Sigmoid colon (tissue), 7 donors: ENCODE data around the gene COA4. TPM values are rescaled to one million over a fixed set of nuclear protein-coding genes. Genes with fewer than 3 reads are reported as not detected.

ENCODE experiments used
- DNase-seq: peaks from one replicate; pipeline ENCODE4 v3.0.0-alpha.2; 2019
- H3K27ac ChIP-seq, 4 donors: fragments of 200-600 bp; sonication (generic); one replicate each; pipeline ENCODE4 v1.5.1; 2016 to 2019; ENCODE audit warnings: mild to moderate bottlenecking in 1 of 4
- H3K27me3 ChIP-seq, 3 donors: fragments of 200-600 bp; sonication (generic); one replicate each; pipeline ENCODE4 v1.5.1; 2019; ENCODE audit warnings: mild to moderate bottlenecking in 1 of 3
- H3K36me3 ChIP-seq, 4 donors: fragments of 200-600 bp; sonication (generic); one replicate each; pipeline ENCODE4 v1.5.1; 2016 to 2019
- H3K4me1 ChIP-seq, 4 donors: fragments of 200-600 bp; sonication (generic); one replicate each; pipeline ENCODE4 v1.5.1; 2017 to 2019
- H3K4me3 ChIP-seq, 4 donors: fragments of 200-600 bp; sonication (generic); one replicate each; pipeline ENCODE4 v1.5.1; 2017 to 2019; ENCODE audit warnings: mild to moderate bottlenecking in 2 of 4, moderate library complexity in 1 of 4
- H3K9me3 ChIP-seq, 4 donors: fragments of 200-600 bp in 3 of 4; sonication (generic) in 3 of 4; one replicate each; pipeline versions ENCODE4 v1.5.1 to v1.6.1; 2013 to 2019
- CTCF ChIP-seq, 4 experiments: fragments of 450-650 bp in 3 of 4; fragments of 200-600 bp in 1 of 4; IDR thresholded peaks; one replicate each; pipeline ENCODE4 v1.5.1; 2016 to 2019; ENCODE audit warnings: antibody characterized with exemption in 4 of 4, mild to moderate bottlenecking in 3 of 4, moderate library complexity in 2 of 4
- EP300 ChIP-seq, 4 donors: sonication (generic); formaldehyde crosslinking; IDR thresholded peaks; one replicate each; pipeline ENCODE4 v1.6.1; 2017; ENCODE audit warnings: antibody characterized with exemption in 4 of 4
- POLR2A ChIP-seq, 2 donors: fragments of 450-650 bp; IDR thresholded peaks; one replicate each; pipeline ENCODE4 v1.6.1; 2016; ENCODE audit warnings: antibody characterized with exemption in 2 of 2, mild to moderate bottlenecking in 2 of 2, moderate library complexity in 2 of 2
- POLR2AphosphoS5 ChIP-seq, 4 donors: sonication (generic); formaldehyde crosslinking; IDR thresholded peaks; one replicate each; pipeline ENCODE4 v1.6.1; 2017; ENCODE audit warnings: antibody characterized with exemption in 4 of 4
- WGBS, 2 donors: extraction: QIAGEN DNeasy Blood & Tissue Kit; methylation state at CpG; one replicate each; pipeline ENCODE4 v1.1.7; 2013; 5-methylcytosine and 5-hydroxymethylcytosine counted together
- intact Hi-C: fragments of 100-400 bp; cut with DNase I; formaldehyde crosslinking; loops from one replicate; pipeline ENCODE4 v1.15.1; 2023
- polyA plus RNA-seq, 3 donors: library from polyadenylated mRNA; stranded (reverse); fragments of 200-250 nt; gene quantifications; one replicate each; pipeline ENCODE4 v1.2.3, GENCODE V29; 2013
- total RNA-seq, 4 donors: library from RNA; depleted of rRNA; stranded (reverse); fragments of >200 nt; gene quantifications; one replicate each; pipeline ENCODE4 v1.1.0, GENCODE V29; 2016
- donor health status: healthy with polysubstance abuse.
- donor health status: Bipolar disorder and iron deficiency.
- donor health status: healthy.

The COA4 gene
- 10 to 100 TPM; 64.3 to 87.4 (median 75.8) TPM for total RNA-seq
- polyA plus RNA-seq: 100 to 1,000 TPM; 114 to 117 (median 117) TPM

GRCh38 chr11:73876424-73877310 is at the start of gene COA4, which contains the start of gene PAAF1:
Gene COA4, minus strand, starts transcription at chr11:73876846. Its CDS starts 3,468 bp downstream, at chr11:73873378.
Gene PAAF1, plus strand, starts transcription at chr11:73876999. Its CDS starts 23 bp downstream, at chr11:73877022.
- DNase-seq: peak; percentile 97
- Histone ChIP-seq H3K4me1 (peaks cover 0 to 22% (median 17%) of the 10 kb centered on the region in 4 donors), H3K27me3 (no peaks in the 10 kb centered on the region), H3K4me3 (peak within 1 kb of the TSS; percentile 69 to 83 (median 76)), H3K9me3 (no peaks in the 10 kb centered on the region), H3K36me3 (peaks cover 5 to 29% (median 13%) of the 10 kb centered on the region in 4 donors), H3K27ac (peak within 1 kb of the TSS; percentile 82 to 92 (median 87))
- peak in 1 of 2 donors; percentile 38 for TF ChIP-seq POLR2A (IDR thresholded peaks at IDR 0.05)
- peak in 3 of 4 donors; percentile 62 to 84 (median 78) for TF ChIP-seq POLR2AphosphoS5 (IDR thresholded peaks at IDR 0.05)
- no peak for TF ChIP-seq CTCF (IDR thresholded peaks at IDR 0.05)
- 0% methylated on average over 57 of the region's 57 CpGs for whole genome bisulfite sequencing, 2 donors
- intact Hi-C loops: loop anchor here (2.0 to 5.0 kb wide), 2 partner anchors 89 to 116 kb away; partner anchors contain the start of genes MRPL48 and RAB6A

DNA sequence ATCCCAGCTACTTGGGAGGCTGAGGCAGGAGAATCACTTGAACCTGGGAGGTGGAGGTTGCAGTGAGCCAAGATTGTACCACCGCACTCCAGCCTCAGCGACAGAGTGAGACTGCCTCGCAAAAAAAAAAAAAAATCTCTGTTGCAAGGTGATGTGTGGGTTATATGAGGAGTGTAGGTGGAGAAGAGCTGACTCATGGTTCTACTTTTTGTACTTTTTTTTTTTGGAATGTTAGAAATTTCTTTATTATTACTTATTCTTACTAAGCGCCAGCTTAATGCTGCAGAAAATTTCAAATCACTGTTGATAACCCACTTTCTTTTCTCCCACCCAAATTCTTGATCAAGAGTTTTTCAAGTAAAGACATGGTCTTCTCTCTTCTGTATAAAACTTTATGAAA is 44.5 kb upstream of the COA4 start:
- Histone ChIP-seq H3K27me3 (no peaks in the 10 kb centered on the region), H3K4me1 (no peaks in the 10 kb centered on the region), H3K27ac (no peak overlapping the region), H3K9me3 (no peaks in the 10 kb centered on the region), H3K4me3 (no peak overlapping the region), H3K36me3 (peaks cover 0 to 89% (median 24%) of the 10 kb centered on the region in 4 donors)
- DNase-seq: no peak
- TF ChIP-seq EP300 (IDR thresholded peaks at IDR 0.05): no peak
- no peak for TF ChIP-seq CTCF (IDR thresholded peaks at IDR 0.05)
- no peak for TF ChIP-seq POLR2AphosphoS5 (IDR thresholded peaks at IDR 0.05)
- TF ChIP-seq POLR2A (IDR thresholded peaks at IDR 0.05): no peak
- WGBS, 2 donors: 96 to 97% methylated on average over 4 of the region's 4 CpGs
- intact Hi-C loops: no loop called here

DNA sequence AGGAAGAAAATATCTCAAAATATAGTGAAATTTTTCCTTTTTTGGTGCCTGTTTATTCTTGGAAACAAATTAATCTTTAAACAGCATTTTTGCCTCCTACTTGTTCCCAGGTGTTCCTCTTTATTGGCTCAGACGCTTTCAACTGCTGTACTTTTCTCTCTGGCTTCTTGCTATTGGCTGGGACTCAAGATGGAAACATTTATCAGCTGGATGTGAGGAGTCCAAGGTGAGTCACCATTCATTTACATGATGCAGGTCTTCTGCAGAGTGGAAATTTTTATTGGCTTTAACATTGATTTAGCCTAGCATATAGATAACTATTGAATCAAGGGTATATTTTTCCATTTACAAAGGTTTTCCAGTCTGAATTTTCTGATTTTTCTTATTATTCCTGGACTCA is 39.8 kb upstream of the COA4 start:
- TF ChIP-seq POLR2AphosphoS5 (IDR thresholded peaks at IDR 0.05) (no peak), EP300 (IDR thresholded peaks at IDR 0.05) (no peak)
- WGBS, 2 donors: 41 to 61% methylated on average over 1 of the region's 1 CpG
- Histone ChIP-seq H3K4me1 (no peaks in the 10 kb centered on the region), H3K27ac (no peak overlapping the region), H3K36me3 (peaks cover 3 to 96% (median 20%) of the 10 kb centered on the region in 4 donors), H3K27me3 (no peaks in the 10 kb centered on the region), H3K9me3 (no peaks in the 10 kb centered on the region), H3K4me3 (no peak overlapping the region)
- DNase-seq: no peak
- intact Hi-C loops: no loop called here

- H3K27me3 ChIP-seq: no peaks in the 10 kb centered on the region
- no peaks in the 10 kb centered on the region for H3K9me3 ChIP-seq
- no peak for TF ChIP-seq CTCF (IDR thresholded peaks at IDR 0.05)
- TF ChIP-seq POLR2A (IDR thresholded peaks at IDR 0.05): no peak
- TF ChIP-seq POLR2AphosphoS5 (IDR thresholded peaks at IDR 0.05): no peak
- TF ChIP-seq EP300 (IDR thresholded peaks at IDR 0.05): no peak
- H3K4me3 ChIP-seq: no peak overlapping the region
- H3K4me1 ChIP-seq: no peaks in the 10 kb centered on the region
- WGBS, 2 donors: 68 to 86% methylated on average over 4 of the region's 4 CpGs
- intact Hi-C loops: no loop called here
- H3K36me3 ChIP-seq: peaks cover 3 to 97% (median 14%) of the 10 kb centered on the region in 4 donors
- no peak overlapping the region for H3K27ac ChIP-seq
- DNase-seq: no peak
Measured at GRCh38 chr11:73914284-73914683, 37.6 kb upstream of the COA4 start.

DNA sequence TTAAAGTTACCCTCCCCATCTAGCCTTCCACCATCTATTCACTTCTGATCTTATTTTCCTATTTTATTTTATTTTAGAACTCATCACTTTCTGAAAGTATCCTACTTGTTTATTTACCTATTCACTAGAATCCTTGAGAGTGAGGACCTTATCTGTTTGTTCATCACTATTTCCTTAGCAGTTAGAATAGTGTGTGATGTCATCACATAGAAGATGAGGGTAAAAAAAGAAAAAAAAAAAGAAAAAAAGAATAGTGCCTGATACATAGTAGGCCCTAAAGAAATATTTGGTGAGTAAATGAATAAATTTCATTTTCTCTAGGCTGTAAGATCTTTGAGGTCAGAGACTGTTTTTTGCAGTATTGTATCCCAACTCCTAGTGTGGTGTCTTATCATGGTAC is 36.8 kb upstream of the COA4 start:
- no peaks in the 10 kb centered on the region for H3K9me3 ChIP-seq
- H3K4me1 ChIP-seq: no peaks in the 10 kb centered on the region
- intact Hi-C loops: no loop called here
- DNase-seq: no peak
- no peak overlapping the region for H3K4me3 ChIP-seq
- no peak for TF ChIP-seq EP300 (IDR thresholded peaks at IDR 0.05)
- TF ChIP-seq POLR2AphosphoS5 (IDR thresholded peaks at IDR 0.05): no peak
- TF ChIP-seq POLR2A (IDR thresholded peaks at IDR 0.05): no peak
- no peak for TF ChIP-seq CTCF (IDR thresholded peaks at IDR 0.05)
- no peaks in the 10 kb centered on the region for H3K27me3 ChIP-seq
- H3K27ac ChIP-seq: no peak overlapping the region
- H3K36me3 ChIP-seq: peaks cover 0 to 93% (median 9%) of the 10 kb centered on the region in 4 donors
